GM18505 (cell line): ENCODE data around the gene SORCS2.
"Not testable (repeated sequence)": the region's sequence is repeated elsewhere in the genome, so short reads cannot be mapped to it uniquely, and the experiment has no call there.

ENCODE experiments used
- ATAC-seq: cut with Tn5 transposase; IDR thresholded peaks from one replicate; pipeline ENCODE4 v1.9.1; 2021; ENCODE audit not compliant: unreplicated experiment
- POLR2A ChIP-seq: IDR thresholded peaks from 4 replicates; pipeline ENCODE4 v1.6.1; 2011; ENCODE audit warnings: borderline replicate concordance; ENCODE audit not compliant: insufficient read depth, insufficient read length; ENCODE audit errors: extremely low read depth

Gene SORCS2

GRCh38 chr4:7590189-7590588 is 397.9 kb downstream of the SORCS2 start:
- no peak for ATAC-seq
- TF ChIP-seq POLR2A: no peak

DNA sequence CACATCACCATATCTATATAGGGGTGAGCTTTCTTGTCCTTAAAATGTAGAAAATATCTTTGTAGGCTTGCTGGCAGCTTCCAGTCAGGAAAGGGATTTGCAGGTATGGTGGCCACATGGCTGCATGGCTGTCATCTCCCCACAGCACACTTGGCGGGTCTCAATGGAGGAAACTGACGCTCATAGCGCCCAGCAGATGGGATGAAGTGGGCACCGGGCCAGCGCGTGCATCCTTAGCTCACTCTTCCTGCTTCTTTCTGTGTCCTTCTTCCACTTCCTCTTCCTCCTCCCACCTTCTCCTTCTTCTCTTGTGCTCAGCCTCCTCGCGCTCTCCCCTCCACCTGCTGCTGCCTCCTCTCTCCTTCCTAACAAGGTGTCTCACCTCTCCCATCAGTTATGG is 398.6 kb downstream of the SORCS2 start:
- ATAC-seq: no peak
- TF ChIP-seq POLR2A: no peak

- ATAC-seq: no peak
- TF ChIP-seq POLR2A: no peak
These were observed 399.2 kb downstream of the SORCS2 start for GRCh38 chr4:7591409-7592053.

DNA sequence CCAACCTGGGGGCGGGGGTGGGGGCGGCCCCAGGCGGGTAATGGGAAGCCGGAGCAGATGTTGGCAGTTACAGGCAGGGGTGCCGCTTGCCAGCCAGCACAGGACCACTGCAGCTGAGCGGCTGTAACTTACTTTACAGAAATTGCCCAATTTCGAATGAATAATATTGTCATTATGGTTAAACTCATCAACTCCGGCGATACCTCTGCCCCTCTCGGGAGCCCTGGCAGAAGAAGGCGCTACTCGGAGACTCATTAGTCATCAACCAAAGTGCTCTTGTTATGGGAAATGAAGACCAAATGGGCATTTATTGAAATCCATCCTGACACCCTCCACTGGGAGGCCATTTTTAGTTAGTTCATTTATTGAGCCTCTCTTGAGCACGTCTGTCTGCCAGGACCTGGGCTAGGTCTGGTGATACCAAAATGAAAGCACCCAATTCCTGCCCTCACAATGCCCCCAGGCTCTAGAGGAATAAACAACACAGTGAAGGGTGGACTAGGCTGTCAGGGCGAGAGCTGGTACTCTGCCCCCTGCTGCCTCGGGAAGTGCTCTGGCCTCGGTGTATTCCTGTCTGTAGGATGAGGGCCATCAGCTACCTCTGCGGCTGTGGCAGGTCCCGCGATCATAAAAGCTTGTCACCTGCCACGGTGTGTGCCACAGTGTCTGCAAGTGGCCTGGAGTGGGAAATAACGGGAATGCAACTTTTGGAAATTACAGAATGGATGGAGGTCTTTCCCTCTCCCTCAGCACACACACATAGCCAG is 401.5 kb downstream of the SORCS2 start:
- no peak for ATAC-seq
- no peak for TF ChIP-seq POLR2A

- TF ChIP-seq POLR2A: no peak
- no peak for ATAC-seq
These were observed 403.7 kb downstream of the SORCS2 start for GRCh38 chr4:7595934-7596461.

- ATAC-seq: no peak
- no peak for TF ChIP-seq POLR2A
These were observed 404.7 kb downstream of the SORCS2 start for GRCh38 chr4:7596918-7597606.

GRCh38 chr4:7598939-7599790 is 406.8 kb downstream of the SORCS2 start:
- ATAC-seq: no peak
- TF ChIP-seq POLR2A: no peak

DNA sequence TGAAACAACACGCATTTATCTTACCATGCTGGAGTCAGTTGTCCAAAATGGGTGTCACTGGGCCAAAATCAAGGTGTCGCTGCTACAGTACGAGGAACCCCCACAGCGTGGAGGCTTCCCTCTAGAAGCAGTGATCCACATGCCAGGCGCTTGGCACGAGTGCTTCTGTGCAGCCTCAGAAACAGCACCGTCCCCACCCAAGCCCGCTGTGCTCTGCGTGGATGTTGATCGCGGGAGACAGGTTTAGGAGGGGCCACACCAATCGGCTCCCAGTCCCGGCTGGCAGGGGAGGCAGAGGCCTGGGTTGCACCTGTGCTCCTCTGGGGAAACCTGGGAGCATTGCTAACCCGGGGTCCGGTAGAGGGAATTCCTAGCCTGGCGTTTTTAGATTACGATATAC is 407.9 kb downstream of the SORCS2 start:
- no peak for ATAC-seq
- no peak for TF ChIP-seq POLR2A

DNA sequence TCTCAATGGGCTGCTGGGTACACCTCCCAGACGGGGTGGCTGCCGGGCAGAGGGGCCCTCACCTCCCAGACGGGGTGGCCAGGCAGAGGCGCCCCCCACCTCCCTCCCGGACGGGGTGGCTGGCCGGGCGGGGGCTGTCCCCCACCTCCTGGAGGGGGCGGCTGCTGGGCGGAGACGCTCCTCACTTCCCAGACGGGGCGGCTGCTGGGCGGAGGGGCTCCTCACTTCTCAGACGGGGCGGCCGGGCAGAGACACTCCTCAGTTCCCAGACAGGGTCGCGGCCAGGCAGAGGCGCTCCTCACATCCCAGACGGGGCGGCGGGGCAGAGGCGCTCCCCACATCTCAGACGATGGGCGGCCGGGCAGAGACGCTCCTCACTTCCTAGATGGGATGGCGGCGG is 409.8 kb downstream of the SORCS2 start:
- ATAC-seq: not testable (repeated sequence)

DNA sequence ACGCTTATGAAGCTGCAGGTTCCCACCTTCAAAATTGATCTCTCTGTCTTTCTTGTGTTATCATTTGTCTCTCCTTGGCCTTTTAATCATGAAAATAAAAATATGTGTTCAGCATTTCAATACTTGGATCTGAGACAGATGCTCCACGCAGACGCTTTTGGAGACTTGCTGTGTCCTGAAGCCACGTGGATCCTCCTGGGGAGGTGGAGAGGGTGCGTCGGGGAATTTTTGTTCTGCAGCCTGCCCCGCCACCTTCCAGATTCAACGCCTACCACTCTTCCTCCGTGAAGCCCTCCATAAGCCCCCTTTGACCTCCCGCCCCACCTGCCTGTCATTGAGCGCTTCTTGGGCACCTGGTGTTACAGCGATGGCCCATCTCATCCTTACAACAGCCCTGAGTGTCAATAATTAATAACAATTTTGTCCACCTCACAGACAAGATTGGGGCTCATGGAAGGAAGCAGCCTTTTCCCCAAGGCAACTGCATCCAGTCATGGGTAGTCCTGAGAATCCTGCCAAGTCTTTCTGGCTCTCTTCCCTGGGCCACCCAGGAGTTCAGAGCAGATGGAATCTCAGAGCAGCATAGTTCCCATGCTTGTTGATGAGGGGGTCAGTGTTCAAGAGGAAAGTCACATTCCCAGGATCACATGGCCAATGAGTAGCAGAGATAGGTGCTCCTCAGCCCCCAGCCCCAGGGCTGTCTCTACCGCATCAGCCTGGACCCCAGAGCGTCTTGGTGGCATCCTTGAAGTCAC is 415.0 kb downstream of the SORCS2 start:
- no peak for ATAC-seq
- TF ChIP-seq POLR2A: no peak

- no peak for TF ChIP-seq POLR2A
- ATAC-seq: no peak
These were observed 415.7 kb downstream of the SORCS2 start for GRCh38 chr4:7608046-7608445.

DNA sequence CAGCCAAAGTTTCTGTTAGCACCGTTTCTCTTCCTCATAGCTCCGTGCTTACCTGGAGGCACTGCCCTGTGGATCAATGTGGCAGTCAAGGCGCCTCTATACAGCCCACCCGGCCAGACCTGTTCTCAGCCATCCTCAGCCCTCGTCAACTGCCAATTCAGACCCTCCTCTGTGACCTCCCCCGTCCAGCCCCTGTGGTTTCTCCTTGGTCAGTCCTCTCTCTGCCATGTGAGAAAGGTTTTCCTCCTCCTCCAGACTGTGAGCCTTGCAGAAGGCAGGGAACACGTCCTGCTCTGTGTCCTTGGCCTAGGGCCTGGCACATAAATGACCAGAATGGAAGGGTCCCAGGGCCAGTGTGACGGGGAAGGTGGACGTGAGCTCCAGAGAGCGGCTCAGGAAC is 417.0 kb downstream of the SORCS2 start:
- ATAC-seq: no peak
- TF ChIP-seq POLR2A: no peak
